ENCODE results near the gene OR2T12.
"Not testable (repeated sequence)": the region's sequence is repeated elsewhere in the genome, so short reads cannot be mapped to it uniquely, and the experiment has no call there.

Gene OR2T12

GRCh38 chr1:248288391-248288790 lies 14.8 kb downstream of the OR2T12 start:
- Histone ChIP-seq H3K9me2 (replicated peaks; ENCODE audit: insufficient read depth, low read length) (no peaks in the 10 kb centered on the region), H3K9me3 (ENCODE audit: insufficient read depth, low read length) (no peaks in the 10 kb centered on the region), H3K9ac (ENCODE audit: low read length) (no peak overlapping the region), H3F3A (ENCODE audit: insufficient read depth) (no peaks in the 10 kb centered on the region), H3K79me2 (ENCODE audit: insufficient read depth, low read length) (no peaks in the 10 kb centered on the region), H3K36me3 (ENCODE audit: low read length) (no peaks in the 10 kb centered on the region), H3K27ac (ENCODE audit: low read depth, low read length) (no peak overlapping the region), H3K27me3 (ENCODE audit: low read length) (no peaks in the 10 kb centered on the region), H4K20me1 (ENCODE audit: low read depth, low read length) (no peaks in the 10 kb centered on the region), H3K4me2 (ENCODE audit: low read depth, low read length, poor library complexity, severe bottlenecking) (no peak overlapping the region), H2AFZ (ENCODE audit: low read depth, low read length, severe bottlenecking) (no peak overlapping the region), H3K4me3 (ENCODE audit: insufficient read depth, low read length, poor library complexity, severe bottlenecking) (no peak overlapping the region)
- TF ChIP-seq, protein P1, sequence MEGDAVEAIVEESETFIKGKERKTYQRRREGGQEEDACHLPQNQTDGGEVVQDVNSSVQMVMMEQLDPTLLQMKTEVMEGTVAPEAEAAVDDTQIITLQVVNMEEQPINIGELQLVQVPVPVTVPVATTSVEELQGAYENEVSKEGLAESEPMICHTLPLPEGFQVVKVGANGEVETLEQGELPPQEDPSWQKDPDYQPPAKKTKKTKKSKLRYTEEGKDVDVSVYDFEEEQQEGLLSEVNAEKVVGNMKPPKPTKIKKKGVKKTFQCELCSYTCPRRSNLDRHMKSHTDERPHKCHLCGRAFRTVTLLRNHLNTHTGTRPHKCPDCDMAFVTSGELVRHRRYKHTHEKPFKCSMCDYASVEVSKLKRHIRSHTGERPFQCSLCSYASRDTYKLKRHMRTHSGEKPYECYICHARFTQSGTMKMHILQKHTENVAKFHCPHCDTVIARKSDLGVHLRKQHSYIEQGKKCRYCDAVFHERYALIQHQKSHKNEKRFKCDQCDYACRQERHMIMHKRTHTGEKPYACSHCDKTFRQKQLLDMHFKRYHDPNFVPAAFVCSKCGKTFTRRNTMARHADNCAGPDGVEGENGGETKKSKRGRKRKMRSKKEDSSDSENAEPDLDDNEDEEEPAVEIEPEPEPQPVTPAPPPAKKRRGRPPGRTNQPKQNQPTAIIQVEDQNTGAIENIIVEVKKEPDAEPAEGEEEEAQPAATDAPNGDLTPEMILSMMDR (IDR thresholded peaks at IDR 0.05; ENCODE audit: insufficient read depth, low read length, poor library complexity, severe bottlenecking): no peak
- TF ChIP-seq EZH2phosphoT487 (conservative IDR thresholded peaks at IDR 0.05; ENCODE audit: low read length): no peak

- Histone ChIP-seq H4K20me1 (ENCODE audit: low read depth, low read length) (no peaks in the 10 kb centered on the region), H3K27me3 (ENCODE audit: low read length) (no peaks in the 10 kb centered on the region), H3K4me2 (ENCODE audit: low read depth, low read length, poor library complexity, severe bottlenecking) (no peak within 1 kb of the TSS), H3K9ac (ENCODE audit: low read length) (no peak within 1 kb of the TSS), H3K36me3 (ENCODE audit: low read length) (no peaks in the 10 kb centered on the region), H3F3A (ENCODE audit: insufficient read depth) (no peaks in the 10 kb centered on the region), H3K9me2 (replicated peaks; ENCODE audit: insufficient read depth, low read length) (no peaks in the 10 kb centered on the region), H3K79me2 (ENCODE audit: insufficient read depth, low read length) (no peaks in the 10 kb centered on the region), H2AFZ (ENCODE audit: low read depth, low read length, severe bottlenecking) (no peak within 1 kb of the TSS), H3K27ac (ENCODE audit: low read depth, low read length) (no peak within 1 kb of the TSS), H3K4me3 (ENCODE audit: insufficient read depth, low read length, poor library complexity, severe bottlenecking) (no peak within 1 kb of the TSS), H3K9me3 (ENCODE audit: insufficient read depth, low read length) (no peaks in the 10 kb centered on the region)
- no peak for TF ChIP-seq EZH2phosphoT487 (conservative IDR thresholded peaks at IDR 0.05; ENCODE audit: low read length)
- TF ChIP-seq, protein P1 (IDR thresholded peaks at IDR 0.05; ENCODE audit: insufficient read depth, low read length, poor library complexity, severe bottlenecking): no peak
Observed at GRCh38 chr1:248277876-248278275, 25.3 kb downstream of the OR2T12 start, which contains the start of gene OR2T33. OR2T33 (minus strand) TSS chr1:248277976; CDS start chr1:248273814, 4,162 bp downstream.

GRCh38 chr1:248273225-248273624 lies 30.0 kb downstream of the OR2T12 start:
- not testable (repeated sequence) for H3K27me3 ChIP-seq (ENCODE audit: low read length); H3K4me3 ChIP-seq (ENCODE audit: insufficient read depth, low read length, poor library complexity, severe bottlenecking); H3K9me3 ChIP-seq (ENCODE audit: insufficient read depth, low read length); H3K9ac ChIP-seq (ENCODE audit: low read length); H3K4me2 ChIP-seq (ENCODE audit: low read depth, low read length, poor library complexity, severe bottlenecking); H2AFZ ChIP-seq (ENCODE audit: low read depth, low read length, severe bottlenecking); H3F3A ChIP-seq (ENCODE audit: insufficient read depth); H3K36me3 ChIP-seq (ENCODE audit: low read length); H3K27ac ChIP-seq (ENCODE audit: low read depth, low read length); H3K79me2 ChIP-seq (ENCODE audit: insufficient read depth, low read length); H4K20me1 ChIP-seq (ENCODE audit: low read depth, low read length); H3K9me2 ChIP-seq (replicated peaks; ENCODE audit: insufficient read depth, low read length)

DNA sequence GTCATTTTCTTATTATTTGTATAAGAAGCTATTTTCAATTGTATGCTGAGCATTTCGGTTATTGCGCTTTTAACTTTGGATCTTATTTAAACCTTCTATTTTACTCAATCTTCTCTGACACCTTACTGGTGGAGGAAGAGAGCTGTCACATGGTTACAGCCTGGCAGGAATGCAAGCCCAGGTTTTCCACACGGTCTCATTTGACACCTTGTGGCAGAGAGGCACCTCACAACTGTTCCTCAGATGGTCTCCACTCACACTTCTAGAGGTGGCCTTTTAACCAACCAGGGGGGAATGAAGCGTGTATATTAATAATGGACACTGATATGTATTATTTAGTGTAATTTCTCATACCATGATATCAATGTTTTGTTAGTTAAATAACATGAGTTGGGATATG lies 35.0 kb downstream of the OR2T12 start:
- H3K36me3 ChIP-seq (ENCODE audit: low read length): no peaks in the 10 kb centered on the region
- no peak overlapping the region for H3K9ac ChIP-seq (ENCODE audit: low read length)
- H3K4me2 ChIP-seq (ENCODE audit: low read depth, low read length, poor library complexity, severe bottlenecking): no peak overlapping the region
- no peaks in the 10 kb centered on the region for H3K27me3 ChIP-seq (ENCODE audit: low read length)
- no peaks in the 10 kb centered on the region for H3K9me2 ChIP-seq (replicated peaks; ENCODE audit: insufficient read depth, low read length)
- H3K4me3 ChIP-seq (ENCODE audit: insufficient read depth, low read length, poor library complexity, severe bottlenecking): no peak overlapping the region
- H4K20me1 ChIP-seq (ENCODE audit: low read depth, low read length): no peaks in the 10 kb centered on the region
- H3K27ac ChIP-seq (ENCODE audit: low read depth, low read length): no peak overlapping the region
- no peak overlapping the region for H2AFZ ChIP-seq (ENCODE audit: low read depth, low read length, severe bottlenecking)
- no peaks in the 10 kb centered on the region for H3K79me2 ChIP-seq (ENCODE audit: insufficient read depth, low read length)
- no peaks in the 10 kb centered on the region for H3K9me3 ChIP-seq (ENCODE audit: insufficient read depth, low read length)
- H3F3A ChIP-seq (ENCODE audit: insufficient read depth): no peaks in the 10 kb centered on the region
- TF ChIP-seq EZH2phosphoT487 (conservative IDR thresholded peaks at IDR 0.05; ENCODE audit: low read length): no peak
- TF ChIP-seq, protein P1 (IDR thresholded peaks at IDR 0.05; ENCODE audit: insufficient read depth, low read length, poor library complexity, severe bottlenecking): no peak

DNA sequence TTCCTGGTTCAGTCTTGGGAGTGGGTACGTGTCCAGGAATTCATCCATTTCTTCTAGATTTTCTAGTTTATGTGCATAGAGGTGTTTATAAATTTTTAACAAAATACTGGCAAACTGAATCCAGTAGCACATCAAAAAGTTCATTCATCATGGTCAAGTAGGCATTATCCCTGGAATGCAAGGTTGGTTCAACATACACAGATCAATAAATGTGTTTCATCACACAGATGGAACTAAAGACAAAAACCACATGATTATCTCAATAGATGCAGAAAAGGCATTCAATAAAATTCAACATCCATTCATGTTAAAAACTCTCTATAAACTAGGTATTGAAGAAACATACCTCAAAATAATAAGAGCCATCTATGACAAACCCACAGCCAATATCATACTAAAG lies 43.9 kb downstream of the OR2T12 start:
- H4K20me1 ChIP-seq (ENCODE audit: low read depth, low read length); H3K4me2 ChIP-seq (ENCODE audit: low read depth, low read length, poor library complexity, severe bottlenecking); H3F3A ChIP-seq (ENCODE audit: insufficient read depth); H3K9me2 ChIP-seq (replicated peaks; ENCODE audit: insufficient read depth, low read length); H2AFZ ChIP-seq (ENCODE audit: low read depth, low read length, severe bottlenecking); H3K9ac ChIP-seq (ENCODE audit: low read length); H3K79me2 ChIP-seq (ENCODE audit: insufficient read depth, low read length); H3K4me3 ChIP-seq (ENCODE audit: insufficient read depth, low read length, poor library complexity, severe bottlenecking); H3K27ac ChIP-seq (ENCODE audit: low read depth, low read length); H3K27me3 ChIP-seq (ENCODE audit: low read length); H3K9me3 ChIP-seq (ENCODE audit: insufficient read depth, low read length); H3K36me3 ChIP-seq (ENCODE audit: low read length): not testable (repeated sequence)
